DMS53 treated with DMSO at 0.1 percent for 48 hours (cell line): ENCODE data around the gene LZTS2.

ENCODE experiments used
- DNase-seq: peaks from one replicate; lab custom pipeline; 2025; ENCODE audit not compliant: unreplicated experiment; lab: John Stamatoyannopoulos, UW

Gene LZTS2

DNA sequence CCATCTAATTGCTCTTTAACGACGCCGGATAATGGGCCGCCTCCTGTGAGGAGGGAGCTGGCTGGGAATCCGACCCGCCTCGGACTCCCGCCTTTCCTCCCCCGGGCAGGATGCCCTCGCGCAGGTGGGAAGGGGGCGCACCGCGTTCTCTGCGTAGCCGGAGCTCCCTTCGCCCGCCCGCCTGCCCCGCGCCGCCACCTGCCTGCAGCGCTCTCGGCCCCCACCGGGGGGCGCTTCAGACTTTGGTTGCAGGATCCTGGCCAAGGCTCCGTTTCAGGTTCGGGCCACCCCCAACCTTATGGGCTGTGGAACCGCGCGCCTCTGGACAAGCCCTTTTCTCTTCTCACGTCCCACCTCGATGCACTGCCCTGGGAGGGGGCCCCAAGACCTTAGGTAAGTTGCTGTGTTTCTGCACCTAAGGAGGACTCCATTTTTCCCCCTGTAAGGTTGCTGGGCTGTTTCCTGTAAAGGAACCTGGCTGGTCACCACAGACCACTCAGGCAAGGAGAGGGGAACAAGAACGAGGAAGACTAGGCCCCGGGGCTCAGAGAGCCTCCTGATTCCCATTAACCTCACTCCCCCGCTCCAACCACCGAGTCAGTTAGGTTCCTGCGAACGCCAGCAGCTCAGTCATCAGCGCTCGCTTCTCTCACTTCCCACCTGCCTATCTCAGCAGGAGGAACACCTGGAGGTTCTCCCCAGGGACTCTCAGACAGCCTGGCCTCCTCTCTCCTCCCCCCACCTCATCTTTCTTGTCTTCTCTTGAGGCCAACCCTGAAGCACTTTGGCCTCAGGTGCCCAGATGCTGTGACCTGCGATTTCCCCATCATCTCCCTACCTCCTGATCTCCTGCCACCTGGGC lies 50.8 kb downstream of the LZTS2 start:
- DNase-seq = peak; percentile 32

GRCh38 chr10:101052285-101052684 lies 52.7 kb downstream of the LZTS2 start:
- no peak for DNase-seq

DNA sequence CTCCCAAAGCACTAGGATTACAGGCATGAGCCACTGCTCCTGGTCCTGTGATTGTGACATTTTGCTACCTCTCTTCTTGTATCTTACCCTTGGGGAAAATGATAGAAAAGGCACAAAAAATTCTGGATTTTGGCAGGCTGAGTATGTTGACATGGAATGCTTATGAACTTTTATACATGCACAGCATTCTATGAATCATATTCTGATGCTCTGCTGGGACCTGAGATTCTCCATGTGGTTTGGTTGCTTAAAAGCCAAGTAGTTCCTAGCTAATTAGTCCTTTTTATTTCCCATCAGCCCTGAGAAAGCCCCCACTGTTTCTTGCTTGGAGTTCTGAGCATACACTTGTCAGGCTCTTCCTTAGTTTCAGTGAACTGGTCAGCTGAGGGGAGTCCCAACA lies 53.9 kb downstream of the LZTS2 start:
- no peak for DNase-seq

GRCh38 chr10:101054351-101054750 lies 54.7 kb downstream of the LZTS2 start:
- DNase-seq = no peak

- no peak for DNase-seq
Observed at GRCh38 chr10:101054876-101055275, 55.3 kb downstream of the LZTS2 start.

DNA sequence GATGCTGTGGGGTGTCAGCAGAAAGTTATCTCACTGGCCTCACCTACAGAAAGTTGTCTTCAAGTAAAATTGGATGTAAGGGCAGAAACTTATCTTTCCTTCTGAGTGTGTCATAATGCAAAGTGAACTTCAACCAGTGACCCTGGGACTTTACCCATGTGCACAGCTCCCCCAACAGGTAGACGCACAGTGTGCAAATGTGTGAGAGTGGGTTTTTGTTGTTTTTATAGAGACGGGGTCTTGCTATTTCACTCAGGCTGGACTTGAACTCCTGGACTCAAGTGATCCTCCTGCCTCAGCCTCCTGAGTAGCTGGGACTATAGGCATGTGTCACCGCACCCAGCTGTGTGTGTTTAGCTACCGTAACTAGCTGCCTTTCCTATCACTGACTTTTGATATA lies 55.8 kb downstream of the LZTS2 start:
- DNase-seq = no peak

- DNase-seq = no peak
Observed at GRCh38 chr10:101056365-101057151, 57.0 kb downstream of the LZTS2 start.
